K562 (cell line): ENCODE data around the gene PGPEP1. TPM values are rescaled to one million over a fixed set of nuclear protein-coding genes. Genes with fewer than 3 reads are reported as not detected.

Source experiments
- ARHGAP35 ChIP-seq: fragments of 450-650 bp; IDR thresholded peaks from 2 replicates; pipeline ENCODE4 v1.6.1; 2018; ENCODE audit not compliant: partially characterized antibody
- CAMTA2 ChIP-seq: fragments of 250-450 bp; sonication (Bioruptor Pico); conservative IDR thresholded peaks from 2 replicates; pipeline ENCODE4 v1.5.1; 2022
- CBX3 ChIP-seq, 2 experiments: IDR thresholded peaks; 1 replicate in 1 of 2; 2 replicates in 1 of 2; pipeline ENCODE4 v1.6.1; 2012; ENCODE audit warnings: inconsistent platforms in 2 of 2, low read length in 2 of 2, borderline replicate concordance in 1 of 2, control low read depth in 1 of 2
- CCAR2 ChIP-seq: fragments of 200-400 bp; formaldehyde crosslinking; IDR thresholded peaks from 2 replicates; pipeline ENCODE4 v1.6.1; 2017; ENCODE audit warnings: mild to moderate bottlenecking, low read depth, low read length
- EGR1 ChIP-seq: fragments of 450-650 bp; conservative IDR thresholded peaks from 2 replicates; pipeline ENCODE4 v1.6.1; 2017; ENCODE audit warnings: mild to moderate bottlenecking
- FIP1L1 ChIP-seq: fragments of 200-400 bp; formaldehyde crosslinking; IDR thresholded peaks from 2 replicates; pipeline ENCODE4 v1.6.1; 2018; ENCODE audit warnings: mild to moderate bottlenecking, low read depth, low read length; ENCODE audit not compliant: poor library complexity, severe bottlenecking
- GATA2 ChIP-seq: sonication (generic); formaldehyde crosslinking; IDR thresholded peaks from 2 replicates; pipeline ENCODE4 v1.4.0; 2020; ENCODE audit warnings: mild to moderate bottlenecking, missing genetic modification reagents
- HDAC1 ChIP-seq, 2 experiments: fragments of 450-650 bp; IDR thresholded peaks; 2 replicates each; pipeline ENCODE4 v1.6.1; 2016 to 2017; ENCODE audit warnings: inconsistent platforms in 1 of 2, mild to moderate bottlenecking in 1 of 2, moderate library complexity in 1 of 2
- HDGF ChIP-seq: fragments of 450-650 bp; IDR thresholded peaks from 2 replicates; pipeline ENCODE4 v1.6.1; 2016
- HNRNPK ChIP-seq: fragments of 200-400 bp; formaldehyde crosslinking; IDR thresholded peaks from one replicate; pipeline ENCODE4 v1.6.1; 2018; ENCODE audit warnings: mild to moderate bottlenecking, low read depth, low read length; ENCODE audit not compliant: poor library complexity, severe bottlenecking
- KDM1A ChIP-seq, 2 experiments: fragments of 450-650 bp; IDR thresholded peaks; 2 replicates each; pipeline ENCODE4 v1.6.1; 2016; ENCODE audit warnings: mild to moderate bottlenecking in 2 of 2
- KLF6 ChIP-seq: fragments of 250-450 bp; sonication (Bioruptor Pico); IDR thresholded peaks from 2 replicates; pipeline ENCODE4 v1.4.0; 2020; ENCODE audit warnings: mild to moderate bottlenecking, moderate library complexity, borderline replicate concordance
- NR2C2 ChIP-seq, 2 experiments: fragments of 200-800 bp in 1 of 2; sonication (Bioruptor generic) in 1 of 2; sonication (generic) in 1 of 2; formaldehyde crosslinking in 1 of 2; IDR thresholded peaks; 2 replicates each; pipeline versions ENCODE4 v1.6.1 to v1.8.0; 2016 to 2022; ENCODE audit warnings: mild to moderate bottlenecking in 1 of 2, missing compliant biosample characterization in 1 of 2, missing genetic modification characterization in 1 of 2, missing genetic modification reagents in 1 of 2
- PTBP1 ChIP-seq: fragments of 200-400 bp; formaldehyde crosslinking; IDR thresholded peaks from 2 replicates; pipeline ENCODE4 v1.6.1; 2017; ENCODE audit warnings: low read depth, low read length
- RBM15 ChIP-seq: fragments of 200-400 bp; formaldehyde crosslinking; IDR thresholded peaks from 2 replicates; pipeline ENCODE4 v1.6.1; 2018; ENCODE audit warnings: mild to moderate bottlenecking, low read length, moderate library complexity; ENCODE audit not compliant: insufficient read depth
- RCOR1 ChIP-seq, 2 experiments: IDR thresholded peaks; 2 replicates each; pipeline ENCODE4 v1.6.1; 2012; ENCODE audit warnings: low read depth in 2 of 2, low read length in 2 of 2, borderline replicate concordance in 1 of 2, improper control_type of control experiment in 1 of 2
- SMARCA5 ChIP-seq: fragments of 450-650 bp; IDR thresholded peaks from 2 replicates; pipeline ENCODE4 v1.6.1; 2016
- TCF7 ChIP-seq: sonication (generic); IDR thresholded peaks from 2 replicates; pipeline ENCODE4 v1.6.1; 2016; ENCODE audit warnings: antibody characterized with exemption, borderline replicate concordance
- TEAD2 ChIP-seq: fragments of 450-650 bp; IDR thresholded peaks from 2 replicates; pipeline ENCODE4 v1.6.1; 2016; ENCODE audit warnings: missing genetic modification characterization, control low read depth, missing compliant biosample characterization
- TRIM24 ChIP-seq, 2 experiments: fragments of 450-650 bp; IDR thresholded peaks; 2 replicates each; pipeline ENCODE4 v1.6.1; 2016
- ZKSCAN3 ChIP-seq: fragments of 250-450 bp; sonication (Bioruptor Pico); IDR thresholded peaks from 2 replicates; pipeline ENCODE4 v1.4.0; 2020
- ZNF121 ChIP-seq: sonication (generic); formaldehyde crosslinking; conservative IDR thresholded peaks from 2 replicates; pipeline ENCODE4 v1.8.0; 2022; ENCODE audit warnings: missing genetic modification reagents
- ZNF551 ChIP-seq: fragments of 250-450 bp; sonication (Bioruptor Pico); IDR thresholded peaks from 2 replicates; pipeline ENCODE4 v1.5.0; 2021; ENCODE audit warnings: mild to moderate bottlenecking, moderate library complexity
- ZNF717 ChIP-seq: fragments of 250-450 bp; sonication (Bioruptor Pico); IDR thresholded peaks from 2 replicates; pipeline ENCODE4 v1.5.0; 2021
- polyA plus RNA-seq, 8 experiments: library from polyadenylated mRNA; depleted of rRNA in 4 of 8; stranded (reverse) in 5 of 8; unstranded in 3 of 8; fragments of >200 nt; fragmentation: Nextera tagmentation in 2 of 8; fragmentation: Illumina TruSeq in 1 of 8; extraction: Ambion mirVana in 2 of 8; extraction: Trizol in 1 of 8; gene quantifications; 2 replicates each; pipeline versions ENCODE4 v1.2.1 to v1.2.3, GENCODE V29; 2011 to 2014; ENCODE audit warnings: inconsistent platforms in 1 of 8, missing spikeins in 1 of 8
- total RNA-seq, 7 experiments: library from RNA; depleted of rRNA in 6 of 7; stranded (reverse); fragments of >200 nt in 6 of 7; fragmentation: Illumina TruSeq in 2 of 7; extraction: Trizol in 2 of 7; gene quantifications; 2 replicates each; pipeline versions ENCODE4 v1.2.1 to v1.2.3, GENCODE V29; 2011 to 2021; ENCODE audit warnings: low replicate concordance in 1 of 7
- TF ChIP-seq, protein P1 (sequence below): fragments of 250-450 bp; sonication (Bioruptor Pico); IDR thresholded peaks from 2 replicates; pipeline ENCODE4 v1.4.0; 2020; ENCODE audit warnings: mild to moderate bottlenecking, moderate library complexity, borderline replicate concordance
- TF ChIP-seq, protein P2 (sequence below): fragments of 450-650 bp; IDR thresholded peaks from 2 replicates; pipeline ENCODE4 v1.6.1; 2016
- TF ChIP-seq, protein P3 (sequence below): fragments of 450-650 bp; IDR thresholded peaks from 2 replicates; pipeline ENCODE4 v1.6.1; 2016; ENCODE audit warnings: borderline replicate concordance

The PGPEP1 gene
- total and polyA plus RNA-seq, 9 of the 15 experiments (the other 6 are each of a cell fraction or from before 2014, with no cell fraction given): 10.0 to 69.6 (median 33.5) TPM

DNA sequence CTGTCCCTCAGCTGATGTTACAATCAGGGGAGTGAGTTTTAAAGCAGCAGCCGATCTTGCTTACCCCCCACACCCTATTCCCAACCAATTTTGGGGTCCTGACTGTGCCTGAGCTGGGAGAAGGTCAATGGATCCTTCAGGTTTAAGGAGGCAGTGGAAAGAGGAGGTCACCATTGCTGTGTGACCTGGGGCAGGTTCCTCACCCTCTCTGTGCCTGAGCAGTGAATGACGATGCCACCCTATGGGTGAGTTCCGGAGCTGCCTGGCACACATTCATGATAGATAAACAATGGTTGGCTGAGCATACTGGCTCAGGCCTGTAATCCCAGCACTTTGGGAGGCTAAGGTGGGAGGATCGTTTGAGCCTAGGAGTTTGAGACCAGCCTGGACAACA is 38.7 kb upstream of the PGPEP1 start (continued):
- TF ChIP-seq, protein P1, sequence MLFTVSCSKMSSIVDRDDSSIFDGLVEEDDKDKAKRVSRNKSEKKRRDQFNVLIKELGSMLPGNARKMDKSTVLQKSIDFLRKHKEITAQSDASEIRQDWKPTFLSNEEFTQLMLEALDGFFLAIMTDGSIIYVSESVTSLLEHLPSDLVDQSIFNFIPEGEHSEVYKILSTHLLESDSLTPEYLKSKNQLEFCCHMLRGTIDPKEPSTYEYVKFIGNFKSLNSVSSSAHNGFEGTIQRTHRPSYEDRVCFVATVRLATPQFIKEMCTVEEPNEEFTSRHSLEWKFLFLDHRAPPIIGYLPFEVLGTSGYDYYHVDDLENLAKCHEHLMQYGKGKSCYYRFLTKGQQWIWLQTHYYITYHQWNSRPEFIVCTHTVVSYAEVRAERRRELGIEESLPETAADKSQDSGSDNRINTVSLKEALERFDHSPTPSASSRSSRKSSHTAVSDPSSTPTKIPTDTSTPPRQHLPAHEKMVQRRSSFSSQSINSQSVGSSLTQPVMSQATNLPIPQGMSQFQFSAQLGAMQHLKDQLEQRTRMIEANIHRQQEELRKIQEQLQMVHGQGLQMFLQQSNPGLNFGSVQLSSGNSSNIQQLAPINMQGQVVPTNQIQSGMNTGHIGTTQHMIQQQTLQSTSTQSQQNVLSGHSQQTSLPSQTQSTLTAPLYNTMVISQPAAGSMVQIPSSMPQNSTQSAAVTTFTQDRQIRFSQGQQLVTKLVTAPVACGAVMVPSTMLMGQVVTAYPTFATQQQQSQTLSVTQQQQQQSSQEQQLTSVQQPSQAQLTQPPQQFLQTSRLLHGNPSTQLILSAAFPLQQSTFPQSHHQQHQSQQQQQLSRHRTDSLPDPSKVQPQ (CRISPR knock-in tag): no peak
- TF ChIP-seq RCOR1 (IDR thresholded peaks at IDR 0.05; ENCODE audit: borderline replicate concordance in 1 of 2, low read depth in 2 of 2, low read length in 2 of 2) (peak in 1 of 2 experiments; percentile 62; a peak in 2 of 4 replicates), KDM1A (IDR thresholded peaks at IDR 0.05) (peak; percentile 75 to 90), RBM15 (no peak), PTBP1 (peak; percentile 81; the same call in 1 of the 2 replicates), KLF6 (CRISPR knock-in tag) (no peak), CBX3 (IDR thresholded peaks at IDR 0.05; ENCODE audit: borderline replicate concordance in 1 of 2, low read length in 2 of 2) (no peak), TRIM24 (IDR thresholded peaks at IDR 0.05) (no peak), ZNF717 (CRISPR knock-in tag) (no peak), TEAD2 (tag) (no peak), FIP1L1 (no peak), ZNF551 (CRISPR knock-in tag) (no peak), GATA2 (CRISPR knock-in tag) (no peak), ZNF121 (CRISPR knock-in tag) (peak; percentile 94), TCF7 (no peak), CAMTA2 (CRISPR knock-in tag) (no peak), NR2C2 (CRISPR knock-in tag; IDR thresholded peaks at IDR 0.05) (no peak), NR2C2 (tag; IDR thresholded peaks at IDR 0.05) (no peak), HDGF (no peak), CCAR2 (no peak), ARHGAP35 (no peak), ZKSCAN3 (no peak), SMARCA5 (peak; percentile 91), HDAC1 (IDR thresholded peaks at IDR 0.05) (0 out of 4 replicates have a peak, but pooled peaks of 1 of the 2 experiments have one; percentile 27), EGR1 (no peak), HNRNPK (no peak)
- TF ChIP-seq, protein P2, sequence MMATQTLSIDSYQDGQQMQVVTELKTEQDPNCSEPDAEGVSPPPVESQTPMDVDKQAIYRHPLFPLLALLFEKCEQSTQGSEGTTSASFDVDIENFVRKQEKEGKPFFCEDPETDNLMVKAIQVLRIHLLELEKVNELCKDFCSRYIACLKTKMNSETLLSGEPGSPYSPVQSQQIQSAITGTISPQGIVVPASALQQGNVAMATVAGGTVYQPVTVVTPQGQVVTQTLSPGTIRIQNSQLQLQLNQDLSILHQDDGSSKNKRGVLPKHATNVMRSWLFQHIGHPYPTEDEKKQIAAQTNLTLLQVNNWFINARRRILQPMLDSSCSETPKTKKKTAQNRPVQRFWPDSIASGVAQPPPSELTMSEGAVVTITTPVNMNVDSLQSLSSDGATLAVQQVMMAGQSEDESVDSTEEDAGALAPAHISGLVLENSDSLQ: no peak
- TF ChIP-seq, protein P3, sequence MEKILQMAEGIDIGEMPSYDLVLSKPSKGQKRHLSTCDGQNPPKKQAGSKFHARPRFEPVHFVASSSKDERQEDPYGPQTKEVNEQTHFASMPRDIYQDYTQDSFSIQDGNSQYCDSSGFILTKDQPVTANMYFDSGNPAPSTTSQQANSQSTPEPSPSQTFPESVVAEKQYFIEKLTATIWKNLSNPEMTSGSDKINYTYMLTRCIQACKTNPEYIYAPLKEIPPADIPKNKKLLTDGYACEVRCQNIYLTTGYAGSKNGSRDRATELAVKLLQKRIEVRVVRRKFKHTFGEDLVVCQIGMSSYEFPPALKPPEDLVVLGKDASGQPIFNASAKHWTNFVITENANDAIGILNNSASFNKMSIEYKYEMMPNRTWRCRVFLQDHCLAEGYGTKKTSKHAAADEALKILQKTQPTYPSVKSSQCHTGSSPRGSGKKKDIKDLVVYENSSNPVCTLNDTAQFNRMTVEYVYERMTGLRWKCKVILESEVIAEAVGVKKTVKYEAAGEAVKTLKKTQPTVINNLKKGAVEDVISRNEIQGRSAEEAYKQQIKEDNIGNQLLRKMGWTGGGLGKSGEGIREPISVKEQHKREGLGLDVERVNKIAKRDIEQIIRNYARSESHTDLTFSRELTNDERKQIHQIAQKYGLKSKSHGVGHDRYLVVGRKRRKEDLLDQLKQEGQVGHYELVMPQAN: no peak
